Aorta (tissue), 5 donors: ENCODE measurements around the gene SERPINA3. TPM values are rescaled to one million over a fixed set of nuclear protein-coding genes. Genes with fewer than 3 reads are reported as not detected.
A peak's percentile ranks its signal among the peaks of the same experiment; 100 is the strongest.
"Not testable (repeated sequence)": the region's sequence is repeated elsewhere in the genome, so short reads cannot be mapped to it uniquely, and the experiment has no call there.

Experiments
- ATAC-seq: fragments of 200-7000 bp; cut with Tn5 transposase; one replicate; pipeline ENCODE4 v1.9.1; 2022; ENCODE audit warnings: moderate library complexity; ENCODE audit not compliant: low FRiP score
- DNase-seq, 2 donors: peaks; one replicate each; pipeline ENCODE4 v3.0.0-alpha.2; 2020
- H3K27ac ChIP-seq, 2 donors: one replicate each; pipeline ENCODE4 v1.5.1; 2013; ENCODE audit warnings: low read length in 2 of 2, mild to moderate bottlenecking in 2 of 2, moderate library complexity in 2 of 2, control low read depth in 1 of 2, inconsistent platforms in 1 of 2, low read depth in 1 of 2
- H3K27me3 ChIP-seq, 2 donors: one replicate each; pipeline ENCODE4 v1.6.1; 2013; ENCODE audit warnings: control low read depth in 1 of 2, low read length in 1 of 2, mild to moderate bottlenecking in 1 of 2, moderate library complexity in 1 of 2; ENCODE audit not compliant: insufficient read depth in 2 of 2, control insufficient read depth in 1 of 2
- H3K36me3 ChIP-seq, 2 donors: one replicate each; pipeline ENCODE4 v1.6.1; 2013; ENCODE audit warnings: control low read depth in 1 of 2, low read length in 1 of 2, mild to moderate bottlenecking in 1 of 2; ENCODE audit not compliant: insufficient read depth in 2 of 2, control insufficient read depth in 1 of 2
- H3K4me1 ChIP-seq, 2 donors: one replicate each; pipeline ENCODE4 v1.6.1; 2013; ENCODE audit warnings: low read length in 2 of 2, control low read depth in 1 of 2, mild to moderate bottlenecking in 1 of 2, moderate library complexity in 1 of 2; ENCODE audit not compliant: insufficient read depth in 2 of 2, control insufficient read depth in 1 of 2
- H3K4me3 ChIP-seq, 2 donors: one replicate each; pipeline ENCODE4 v1.5.1; 2013; ENCODE audit warnings: low read length in 2 of 2, control low read depth in 1 of 2, mild to moderate bottlenecking in 1 of 2
- H3K9me3 ChIP-seq: one replicate; pipeline ENCODE4 v1.6.1; 2013; ENCODE audit warnings: mild to moderate bottlenecking, low read length; ENCODE audit not compliant: control insufficient read depth
- WGBS, 2 donors: extraction: QIAGEN DNeasy Blood & Tissue Kit; methylation state at CpG; one replicate each; pipeline ENCODE4 v1.1.7; 2013; 5-methylcytosine and 5-hydroxymethylcytosine counted together
- intact Hi-C, 2 donors: fragments of 100-400 bp; cut with DNase I; formaldehyde crosslinking; loops; one replicate each; pipeline versions ENCODE4 v1.14.2 to v1.15.0; 2022
- polyA plus RNA-seq, 2 donors: library from polyadenylated mRNA; stranded (reverse); fragments of 200-250 nt; gene quantifications; one replicate each; pipeline ENCODE4 v1.2.3, GENCODE V29; 2013
- total RNA-seq, 2 donors: library from RNA; stranded (reverse); fragmentation: NEBNext Ultra II Directional; extraction: Animal tissue kit (Norgen Biotek cat#: 25700); gene quantifications; one replicate each; pipeline ENCODE4 v1.2.1, GENCODE V29; 2021
- donor health status: healthy with polysubstance abuse.
- donor health status: Bipolar disorder and iron deficiency.
- donor health status: DM: no; HTN: no; CAD: no.
- donor health status: DM: no; HTN: no; CAD: no.
- donor health status: DM: yes; HTN: yes; CAD: no.

SERPINA3 gene
- total and polyA plus RNA-seq, 4 donors = 53.2 to 220 (median 159) TPM

DNA sequence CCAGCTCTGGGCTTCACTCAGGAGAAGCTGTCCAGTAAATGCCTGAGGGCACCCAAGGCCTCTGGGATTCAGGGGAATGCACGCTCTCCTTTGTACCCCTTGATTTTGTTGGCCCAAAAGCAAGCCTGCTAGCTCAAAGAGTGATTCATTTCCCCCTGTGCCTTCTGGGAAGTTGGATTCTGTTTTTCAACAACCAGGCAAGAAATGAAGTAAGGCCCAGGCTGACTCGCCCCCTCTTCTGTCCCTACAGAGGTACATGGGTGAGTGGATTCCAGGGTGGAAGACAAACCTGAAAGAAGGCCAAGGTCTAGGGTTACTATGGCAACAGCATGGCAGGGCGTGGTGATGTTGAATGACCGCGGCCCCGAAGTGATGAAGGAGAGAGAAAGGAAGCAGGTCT lies 40.2 kb upstream of the SERPINA3 start:
- H3K9me3 ChIP-seq = no peaks in the 10 kb centered on the region
- no peaks in the 10 kb centered on the region for H3K4me1 ChIP-seq
- H3K27me3 ChIP-seq = no peaks in the 10 kb centered on the region
- H3K36me3 ChIP-seq = no peaks in the 10 kb centered on the region
- 61 to 68% methylated on average over 6 of the region's 6 CpGs for WGBS, 2 donors
- peak overlapping the region in 1 of 2 donors; percentile 18 for H3K27ac ChIP-seq
- DNase-seq = no peak
- ATAC-seq = no peak
- intact Hi-C loops = no loop called here
- no peak overlapping the region for H3K4me3 ChIP-seq

DNA sequence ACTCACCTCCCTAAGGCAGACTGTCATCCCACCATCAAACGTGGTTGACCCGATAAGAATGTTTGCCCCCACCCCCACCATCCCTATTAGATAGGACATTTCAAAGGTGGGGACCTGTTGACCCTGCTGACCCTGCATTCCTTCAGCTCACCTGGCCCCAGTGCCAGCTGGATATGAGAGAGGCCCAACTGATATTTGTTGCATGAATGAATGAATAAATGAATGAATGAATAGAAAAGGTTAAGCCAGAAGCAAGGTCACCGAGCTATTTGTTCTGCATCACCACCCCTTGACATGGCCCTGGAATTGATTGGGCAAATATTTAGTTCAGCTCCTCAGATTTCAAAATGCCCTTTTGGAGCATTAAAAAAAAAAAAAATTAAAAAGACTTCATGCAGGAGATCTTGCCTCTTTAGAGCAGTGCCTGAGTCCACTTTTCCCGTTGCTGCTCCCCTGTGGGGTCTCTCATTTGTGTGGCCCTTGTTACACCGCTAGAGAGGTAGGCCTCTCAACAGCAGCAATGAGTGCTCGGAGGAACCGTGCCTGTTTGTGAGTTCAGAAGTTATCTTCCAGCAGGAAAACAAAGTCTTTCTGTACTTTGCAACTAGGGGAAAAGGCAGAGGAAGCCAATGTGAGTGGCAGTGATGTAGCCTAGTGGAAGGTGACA lies 39.4 kb upstream of the SERPINA3 start:
- DNase-seq (no peak), ATAC-seq (no peak)
- 89 to 92% methylated on average over 7 of the region's 7 CpGs for WGBS, 2 donors
- intact Hi-C loops = no loop called here
- no peaks in the 10 kb centered on the region for H3K9me3 ChIP-seq
- no peak overlapping the region for H3K27ac ChIP-seq
- H3K4me1 ChIP-seq = no peaks in the 10 kb centered on the region
- H3K27me3 ChIP-seq = no peaks in the 10 kb centered on the region
- no peak overlapping the region for H3K4me3 ChIP-seq
- H3K36me3 ChIP-seq = no peaks in the 10 kb centered on the region

DNA sequence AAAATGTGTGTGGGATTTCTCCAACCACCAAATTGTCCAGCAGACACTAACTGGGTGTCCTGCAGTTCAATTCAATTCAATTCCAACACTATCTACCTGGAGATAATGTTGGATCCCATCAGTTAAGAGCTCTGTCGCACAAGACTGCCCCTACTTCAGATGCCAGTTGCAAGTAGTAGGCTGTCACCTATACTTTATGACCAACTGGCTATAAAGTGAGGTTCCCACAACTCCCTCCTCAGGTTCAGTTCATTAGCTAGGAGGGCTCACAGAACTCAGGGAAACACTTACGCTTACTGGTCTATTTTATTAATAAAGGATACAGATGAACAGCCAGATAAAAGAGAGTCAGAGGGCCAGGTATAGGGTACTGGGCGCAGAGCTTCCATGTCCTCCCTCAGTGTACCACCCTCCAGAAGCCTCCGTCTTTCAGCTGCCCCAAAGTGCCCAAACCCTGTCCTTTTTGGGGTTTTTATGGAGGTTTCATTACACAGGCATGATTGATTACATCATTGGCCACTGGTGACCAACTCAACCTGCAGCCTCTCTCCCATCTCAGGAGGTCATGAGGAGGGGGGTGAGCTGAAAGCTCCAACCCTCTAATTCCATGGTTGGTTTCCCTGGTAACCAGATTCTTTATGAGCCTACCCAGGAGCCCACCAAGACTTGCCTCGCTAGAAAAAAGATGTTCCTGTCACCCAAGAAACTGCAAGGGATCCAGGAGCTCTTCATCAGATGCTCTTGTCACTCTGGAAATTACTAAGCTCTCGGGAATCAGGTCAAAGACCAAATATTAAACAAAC lies 38.5 kb upstream of the SERPINA3 start:
- H3K4me1 ChIP-seq = no peaks in the 10 kb centered on the region
- no peaks in the 10 kb centered on the region for H3K27me3 ChIP-seq
- intact Hi-C loops = no loop called here
- 88 to 90% methylated on average over 6 of the region's 6 CpGs for WGBS, 2 donors
- no peak overlapping the region for H3K27ac ChIP-seq
- ATAC-seq (no peak), DNase-seq (no peak)
- no peak overlapping the region for H3K4me3 ChIP-seq
- no peaks in the 10 kb centered on the region for H3K9me3 ChIP-seq
- no peaks in the 10 kb centered on the region for H3K36me3 ChIP-seq

DNA sequence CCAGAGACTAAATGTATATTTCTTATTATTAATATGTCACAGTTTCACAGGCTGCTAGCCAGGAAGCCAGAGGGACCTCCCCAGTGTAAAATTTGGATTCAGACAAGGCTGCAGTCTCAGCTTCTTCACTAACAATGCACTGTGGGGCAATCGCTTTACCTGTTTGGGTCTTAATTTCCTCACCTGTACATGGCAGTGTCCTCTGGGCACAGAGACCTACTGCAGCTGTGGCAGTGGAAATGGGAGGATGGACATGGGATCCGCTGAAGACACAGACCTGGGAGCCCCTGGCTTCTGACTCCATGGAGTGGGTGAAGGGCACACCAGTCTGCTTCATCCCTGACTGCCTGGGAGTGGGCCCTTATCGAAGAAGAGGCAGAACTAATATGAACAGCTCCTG lies 37.9 kb upstream of the SERPINA3 start:
- 74 to 80% methylated on average over 3 of the region's 3 CpGs for WGBS, 2 donors
- Histone ChIP-seq H3K9me3 (no peaks in the 10 kb centered on the region), H3K27ac (no peak overlapping the region), H3K4me1 (no peaks in the 10 kb centered on the region), H3K4me3 (no peak overlapping the region), H3K36me3 (no peaks in the 10 kb centered on the region), H3K27me3 (no peaks in the 10 kb centered on the region)
- no peak for ATAC-seq
- intact Hi-C loops = no loop called here
- DNase-seq = no peak

DNA sequence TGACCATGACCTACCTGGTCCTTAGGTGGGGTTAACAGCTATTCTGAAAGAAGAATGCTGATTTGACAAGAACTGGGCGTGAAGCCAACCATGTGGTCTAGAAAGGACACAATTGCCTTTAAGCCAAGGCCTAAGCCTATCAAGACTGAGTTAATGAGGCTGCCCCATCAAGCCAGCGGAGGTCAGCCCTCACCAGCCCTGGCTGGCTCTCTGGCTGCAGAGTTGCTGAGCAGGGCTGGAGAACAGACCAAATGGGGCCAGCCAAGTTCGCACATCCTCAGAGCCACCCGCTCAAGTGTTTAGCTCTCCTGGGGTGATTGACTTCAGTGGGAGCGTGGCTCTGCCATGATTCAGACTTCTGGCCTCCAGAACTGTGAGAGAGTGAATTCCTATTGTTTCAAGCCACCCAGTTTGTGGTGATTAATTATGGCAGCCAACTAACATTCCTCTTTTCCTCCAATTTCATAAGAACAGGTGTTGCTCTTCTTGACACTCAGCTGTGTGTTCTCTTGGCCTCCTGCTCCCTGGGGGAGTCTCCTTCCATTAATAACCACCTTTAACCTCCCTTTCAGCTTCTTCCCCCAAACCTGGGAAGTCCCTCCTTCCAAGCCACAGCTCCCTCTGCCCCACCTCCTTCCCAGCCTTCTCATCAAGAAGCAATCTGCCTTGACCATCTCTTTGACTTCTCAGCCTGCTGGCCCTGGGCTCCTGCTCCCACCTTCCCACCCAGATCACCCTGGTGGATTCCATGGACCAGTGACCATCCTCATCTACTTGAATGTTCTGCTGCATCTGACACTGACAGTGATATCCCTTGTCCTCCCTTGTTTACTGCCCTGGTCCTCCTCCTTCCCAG lies 36.2 kb upstream of the SERPINA3 start:
- no peak for ATAC-seq
- no peaks in the 10 kb centered on the region for H3K9me3 ChIP-seq
- no peak overlapping the region for H3K27ac ChIP-seq
- H3K27me3 ChIP-seq = no peaks in the 10 kb centered on the region
- no peak overlapping the region for H3K4me3 ChIP-seq
- WGBS, 2 donors = 85 to 88% methylated on average over 5 of the region's 5 CpGs
- H3K36me3 ChIP-seq = no peaks in the 10 kb centered on the region
- intact Hi-C loops = no loop called here
- no peak for DNase-seq
- no peaks in the 10 kb centered on the region for H3K4me1 ChIP-seq

DNA sequence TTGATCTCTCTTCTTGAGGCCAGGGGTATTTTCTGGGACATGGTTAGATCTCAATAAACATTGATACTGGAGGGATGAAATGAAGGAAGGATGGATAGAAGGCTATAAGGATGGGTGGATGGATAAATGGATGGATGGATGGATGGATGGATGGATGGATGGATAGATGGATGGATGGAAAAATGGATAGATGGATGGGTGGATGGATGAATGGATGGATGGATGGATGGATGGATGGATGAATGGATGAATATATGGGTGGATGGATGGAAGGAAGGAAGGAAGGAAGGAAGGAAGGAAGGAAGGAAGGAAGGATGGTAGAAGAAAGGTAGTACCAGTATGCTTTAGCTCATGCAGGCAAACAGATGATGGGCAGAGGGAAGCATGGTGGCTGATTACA lies 34.7 kb upstream of the SERPINA3 start:
- DNase-seq, intact Hi-C loops, H3K9me3 ChIP-seq, H3K36me3 ChIP-seq, H3K4me1 ChIP-seq, ATAC-seq, H3K27ac ChIP-seq, H3K27me3 ChIP-seq, H3K4me3 ChIP-seq: not testable (repeated sequence)

DNA sequence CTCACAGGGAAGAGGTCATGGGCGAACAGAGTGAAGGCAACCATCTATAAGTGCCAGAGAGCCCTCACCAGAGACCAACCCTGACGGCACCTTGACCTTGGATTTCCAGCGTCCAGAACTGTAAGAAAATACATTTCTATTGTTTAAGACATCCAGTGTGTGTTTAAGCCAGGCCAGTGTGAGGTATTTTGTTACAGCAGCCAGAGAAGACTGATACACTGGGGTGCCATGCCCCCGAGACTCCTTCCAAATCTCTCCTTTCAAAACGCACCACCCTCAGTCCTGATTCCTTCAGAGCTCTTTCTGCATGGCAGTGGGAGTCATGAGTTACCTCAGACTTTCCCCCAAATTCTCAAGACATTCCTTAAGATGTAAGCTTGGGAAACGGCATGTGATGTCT lies 33.5 kb upstream of the SERPINA3 start:
- 77 to 85% methylated on average over 6 of the region's 6 CpGs for WGBS, 2 donors
- Histone ChIP-seq H3K4me3 (no peak overlapping the region), H3K9me3 (no peaks in the 10 kb centered on the region), H3K36me3 (no peaks in the 10 kb centered on the region), H3K27me3 (no peaks in the 10 kb centered on the region), H3K27ac (no peak overlapping the region), H3K4me1 (no peaks in the 10 kb centered on the region)
- ATAC-seq (no peak), DNase-seq (no peak)
- intact Hi-C loops = no loop called here

DNA sequence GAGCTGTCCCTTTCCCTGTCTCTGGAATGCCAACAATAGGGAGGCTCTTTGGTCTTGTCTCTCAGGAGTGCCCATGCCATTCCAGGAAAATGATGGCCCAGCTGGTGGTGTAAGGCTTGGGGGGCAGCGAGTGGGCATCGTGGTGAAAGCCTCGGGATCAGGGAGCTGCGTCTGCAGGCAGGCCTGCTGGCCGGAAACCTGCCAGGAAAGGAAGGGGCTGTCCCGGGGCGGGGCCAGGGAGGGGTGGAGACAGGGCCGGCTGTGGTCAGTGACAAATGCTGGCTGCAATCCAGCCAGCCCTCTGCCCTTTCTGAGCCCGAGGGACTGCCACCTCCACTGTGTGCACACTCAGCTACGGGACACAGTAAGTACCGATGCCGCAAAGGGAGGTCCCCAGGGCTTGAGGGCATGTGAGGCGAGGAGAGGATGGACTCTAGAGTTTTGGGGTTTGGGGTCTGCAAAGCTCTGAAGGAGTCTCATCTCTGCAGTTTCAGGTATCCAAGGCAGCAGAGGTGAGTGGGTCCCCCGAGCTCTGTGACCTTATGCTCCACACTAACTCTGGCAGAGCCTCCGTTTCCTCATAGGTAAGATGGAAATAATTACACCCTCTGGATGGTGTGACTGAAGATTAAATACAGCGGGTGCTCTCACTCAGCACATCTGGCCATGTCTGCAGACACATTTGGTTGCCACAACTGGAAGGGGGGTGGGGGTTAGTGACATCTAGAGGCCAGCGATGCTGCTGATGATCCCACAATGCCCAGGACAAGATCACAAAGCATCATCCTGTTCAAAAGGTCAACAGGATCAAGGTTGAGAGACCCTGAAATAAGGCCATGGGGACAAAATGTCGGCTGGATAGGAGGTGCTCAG lies 30.8 kb upstream of the SERPINA3 start, which contains the start of gene SERPINA5:
SERPINA5 (plus strand) TSS at position 300 of the 873 bp plus-strand sequence. CDS start 5,937 bp downstream, outside the sequence.
- no peaks in the 10 kb centered on the region for H3K36me3 ChIP-seq
- WGBS, 2 donors = 49 to 51% methylated on average over 18 of the region's 18 CpGs
- intact Hi-C loops = no loop called here
- no peak for ATAC-seq
- no peaks in the 10 kb centered on the region for H3K27me3 ChIP-seq
- DNase-seq = peak; percentile 61 to 84
- no peaks in the 10 kb centered on the region for H3K4me1 ChIP-seq
- H3K27ac ChIP-seq = no peak within 1 kb of the TSS
- no peaks in the 10 kb centered on the region for H3K9me3 ChIP-seq
- H3K4me3 ChIP-seq = no peak within 1 kb of the TSS
